Type B pancreatic cell (in vitro differentiated cells): ENCODE results near the gene RAB30. TPM values are rescaled to one million over a fixed set of nuclear protein-coding genes. Genes with fewer than 3 reads are reported as not detected.

ENCODE experiments used
- DNase-seq: peaks from one replicate; pipeline ENCODE4 v3.0.0; 2021; ENCODE audit warnings: mixed read lengths; ENCODE audit not compliant: unreplicated experiment; ENCODE audit errors: extremely low spot score
- H3K27ac Mint-ChIP-seq: 2 replicates; pipeline ENCODE4 v1.8.0; 2021; ENCODE audit warnings: mild to moderate bottlenecking, mixed read lengths
- H3K27me3 Mint-ChIP-seq: 2 replicates; pipeline ENCODE4 v1.8.0; 2021; ENCODE audit warnings: mixed read lengths
- H3K36me3 Mint-ChIP-seq: 2 replicates; pipeline ENCODE4 v1.8.0; 2021; ENCODE audit warnings: mixed read lengths
- H3K4me1 Mint-ChIP-seq: one replicate; pipeline ENCODE4 v1.8.0; 2021; ENCODE audit warnings: mixed read lengths; ENCODE audit not compliant: unreplicated experiment
- H3K4me3 Mint-ChIP-seq: 2 replicates; pipeline ENCODE4 v1.8.0; 2021; ENCODE audit warnings: mild to moderate bottlenecking, mixed read lengths
- H3K9me3 Mint-ChIP-seq: 2 replicates; pipeline ENCODE4 v1.8.0; 2021; ENCODE audit warnings: mixed read lengths
- CTCF ChIP-seq: fragments of 200-600 bp; sonication (generic); conservative IDR thresholded peaks from 2 replicates; pipeline ENCODE4 v1.5.0; 2021; ENCODE audit warnings: antibody characterized with exemption, mild to moderate bottlenecking
- total RNA-seq: library from RNA; stranded (reverse); gene quantifications from 2 replicates; pipeline ENCODE4 v1.2.1, GENCODE V29; 2021; ENCODE audit warnings: low replicate concordance

RAB30 gene
- total RNA-seq, 1 donor from 2014 or later: 13.8 TPM

DNA sequence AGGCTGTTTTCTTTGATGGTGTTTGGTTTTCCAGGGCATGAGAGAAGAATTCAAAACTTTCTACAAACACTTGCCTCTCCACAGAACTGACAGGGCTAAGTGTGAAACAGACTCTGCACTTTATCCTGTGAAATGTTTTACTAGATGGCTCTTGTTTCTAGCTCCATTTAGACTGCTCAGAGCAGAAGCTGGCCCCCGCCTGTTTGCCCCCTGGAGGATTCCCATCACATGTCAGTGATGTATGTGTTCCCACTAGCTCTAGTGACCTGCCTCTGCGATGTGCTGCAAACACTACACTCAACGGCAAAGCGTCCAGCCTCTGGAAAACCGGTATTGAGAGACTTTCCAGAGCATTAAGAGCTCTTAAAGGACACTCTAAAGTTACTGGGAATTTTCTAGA, 43.9 kb upstream of the RAB30 start:
- no peaks in the 10 kb centered on the region for H3K27me3 Mint-ChIP-seq
- H3K9me3 Mint-ChIP-seq: no peaks in the 10 kb centered on the region
- H3K36me3 Mint-ChIP-seq: no peaks in the 10 kb centered on the region
- DNase-seq: no peak
- peaks cover 28% of the 10 kb centered on the region for H3K4me1 Mint-ChIP-seq
- TF ChIP-seq CTCF: no peak
- H3K4me3 Mint-ChIP-seq: peak overlapping the region; percentile 6
- no peak overlapping the region for H3K27ac Mint-ChIP-seq

- no peak for TF ChIP-seq CTCF
- Mint-ChIP-seq H3K27ac (no peak overlapping the region), H3K4me1 (peaks cover 28% of the 10 kb centered on the region), H3K4me3 (peak overlapping the region; percentile 6), H3K36me3 (no peaks in the 10 kb centered on the region), H3K27me3 (no peaks in the 10 kb centered on the region), H3K9me3 (no peaks in the 10 kb centered on the region)
- no peak for DNase-seq
Observed at GRCh38 chr11:83115026-83115425, 43.3 kb upstream of the RAB30 start.

GRCh38 chr11:83112886-83113285, 41.2 kb upstream of the RAB30 start:
- Mint-ChIP-seq H3K27me3 (no peaks in the 10 kb centered on the region), H3K4me3 (no peak overlapping the region), H3K9me3 (no peaks in the 10 kb centered on the region), H3K4me1 (peaks cover 18% of the 10 kb centered on the region), H3K36me3 (no peaks in the 10 kb centered on the region), H3K27ac (no peak overlapping the region)
- DNase-seq: no peak
- no peak for TF ChIP-seq CTCF

- peaks cover 4% of the 10 kb centered on the region for H3K27me3 Mint-ChIP-seq
- no peak for TF ChIP-seq CTCF
- H3K9me3 Mint-ChIP-seq: no peaks in the 10 kb centered on the region
Observed at GRCh38 chr11:83105168-83105567, 33.5 kb upstream of the RAB30 start.

DNA sequence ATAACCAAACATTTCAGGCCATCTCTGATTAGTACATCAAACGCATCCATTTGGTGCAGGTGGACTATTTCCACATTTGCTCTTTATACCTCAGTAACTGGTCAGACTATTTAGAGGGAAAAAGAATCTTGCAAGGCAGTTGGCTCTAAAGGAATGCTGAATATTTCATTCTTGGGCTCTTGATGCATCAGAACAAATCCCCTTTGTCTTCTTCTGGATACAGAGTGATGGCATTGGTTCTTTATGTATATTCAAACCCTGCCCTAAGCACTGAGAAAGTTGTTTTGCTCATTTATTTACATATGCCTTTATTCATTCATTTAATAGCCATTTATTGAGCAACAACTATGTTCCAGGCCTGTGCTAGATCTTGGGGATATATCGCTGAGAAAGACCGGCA, 31.1 kb upstream of the RAB30 start:
- Mint-ChIP-seq H3K4me3 (no peak overlapping the region), H3K9me3 (no peaks in the 10 kb centered on the region), H3K27me3 (peaks cover 4% of the 10 kb centered on the region), H3K27ac (no peak overlapping the region), H3K36me3 (no peaks in the 10 kb centered on the region), H3K4me1 (no peaks in the 10 kb centered on the region)
- no peak for TF ChIP-seq CTCF
- DNase-seq: no peak

More at GRCh38 chr11:83105168-83105567, 33.5 kb upstream of the RAB30 start:
- Mint-ChIP-seq H3K27ac (no peak overlapping the region), H3K36me3 (no peaks in the 10 kb centered on the region), H3K4me1 (no peaks in the 10 kb centered on the region), H3K4me3 (no peak overlapping the region)
- DNase-seq: no peak
